A375 (cell line): ENCODE data around the gene FOXD4L4. TPM values are rescaled to one million over a fixed set of nuclear protein-coding genes. Genes with fewer than 3 reads are reported as not detected.

ENCODE experiments used
- total RNA-seq: library from RNA; depleted of rRNA; stranded (reverse); fragments of >200 nt; shearing (Covaris generic); gene quantifications from 2 replicates; pipeline ENCODE4 v1.2.3, GENCODE V29; 2014; rRNA removed

FOXD4L4 gene
- total RNA-seq = 0.03 TPM in 1 of 2 replicates, not detected in the other

GRCh38 chr9:65737096-65737564 is at the start of gene FOXD4L4:
Gene FOXD4L4, plus strand, starts transcription at chr9:65737146. Its CDS starts 0 bp downstream, at chr9:65737146.

Other genes starting within 250 kb of the FOXD4L4 start
- 45.1 and 49.8 TPM in 2 replicates for gene ZNG1E, start 61.2 kb upstream of the FOXD4L4 start, total RNA-seq